Midbrain (tissue), 1 donor: ENCODE measurements around the gene VCL.
"Not testable (repeated sequence)": the region's sequence is repeated elsewhere in the genome, so short reads cannot be mapped to it uniquely, and the experiment has no call there.

Experiments used
- DNase-seq: peaks from one replicate; lab custom pipeline; 2025; lab: John Stamatoyannopoulos, UW

Gene VCL

GRCh38 chr10:73997787-73998622, at the start of gene VCL:
Gene VCL (plus strand): TSS chr10:73998116. CDS start chr10:73998208, 92 bp downstream.
- DNase-seq, result peak; percentile 97

- DNase-seq, result no peak
Measured at GRCh38 chr10:73948947-73949633, 48.8 kb upstream of the VCL start.

GRCh38 chr10:73950155-73950948, 47.6 kb upstream of the VCL start:
- DNase-seq, result no peak

GRCh38 chr10:73953665-73954064, 44.3 kb upstream of the VCL start:
- no peak for DNase-seq

GRCh38 chr10:73954737-73955136, 43.2 kb upstream of the VCL start:
- DNase-seq, result no peak

GRCh38 chr10:73955719-73956118, 42.2 kb upstream of the VCL start:
- DNase-seq, result no peak

GRCh38 chr10:73956476-73957359, 41.2 kb upstream of the VCL start:
- no peak for DNase-seq

- DNase-seq, result no peak
Measured at GRCh38 chr10:73959484-73960243, 38.3 kb upstream of the VCL start.

- DNase-seq, result no peak
Measured at GRCh38 chr10:73962386-73962785, 35.5 kb upstream of the VCL start.

GRCh38 chr10:73963533-73963932, 34.4 kb upstream of the VCL start:
- not testable (repeated sequence) for DNase-seq

GRCh38 chr10:73964743-73965142, 33.2 kb upstream of the VCL start:
- no peak for DNase-seq

- not testable (repeated sequence) for DNase-seq
Measured at GRCh38 chr10:73965267-73965889, 32.5 kb upstream of the VCL start.

GRCh38 chr10:73965890-73966768, 31.8 kb upstream of the VCL start:
- no peak for DNase-seq

GRCh38 chr10:73967022-73967429, 30.9 kb upstream of the VCL start:
- no peak for DNase-seq

- DNase-seq, result no peak
Measured at GRCh38 chr10:73967544-73967943, 30.4 kb upstream of the VCL start.

- no peak for DNase-seq
Measured at GRCh38 chr10:73968098-73968521, 29.8 kb upstream of the VCL start.

GRCh38 chr10:73969224-73969841, 28.6 kb upstream of the VCL start:
- no peak for DNase-seq

GRCh38 chr10:73970845-73971244, 27.1 kb upstream of the VCL start:
- DNase-seq, result no peak
